Keratinocyte (primary cell): Measurements from ENCODE around the gene PRDX5.

Experiments used
- CTCF ChIP-seq, 3 experiments: IDR thresholded peaks in 1 of 3; conservative IDR thresholded peaks in 1 of 3; optimal IDR thresholded peaks in 1 of 3; 2 replicates in 2 of 3; 3 replicates in 1 of 3; pipeline versions ENCODE3 to v1.5.1; 2011; ENCODE audit warnings: low read length in 3 of 3, mild to moderate bottlenecking in 3 of 3, moderate library complexity in 2 of 3, control low read depth in 1 of 3, inconsistent platforms in 1 of 3; ENCODE audit not compliant: insufficient read depth in 2 of 3; ENCODE audit errors: extremely low read depth in 1 of 3
- EZH2 ChIP-seq: IDR thresholded peaks from one replicate; pipeline ENCODE4 v1.6.1; 2012; ENCODE audit warnings: inconsistent platforms, mild to moderate bottlenecking, low read length, moderate library complexity

GRCh38 chr11:64268893-64269539 lies 48.9 kb upstream of the PRDX5 start:
- TF ChIP-seq CTCF (optimal IDR thresholded peaks at IDR 0.05 in 1 of 3, IDR thresholded peaks at IDR 0.05 in 1 of 3, conservative IDR thresholded peaks at IDR 0.05 in 1 of 3; ENCODE audit: extremely low read depth in 1 of 3, insufficient read depth in 2 of 3, low read length in 3 of 3) (no peak), EZH2 (no peak)
